ENCODE results near the gene VAX1. TPM values are rescaled to one million over a fixed set of nuclear protein-coding genes. Genes with fewer than 3 reads are reported as not detected.

Gene VAX1
- total RNA-seq, 1 experiment from 2014 or later, result not detected

DNA sequence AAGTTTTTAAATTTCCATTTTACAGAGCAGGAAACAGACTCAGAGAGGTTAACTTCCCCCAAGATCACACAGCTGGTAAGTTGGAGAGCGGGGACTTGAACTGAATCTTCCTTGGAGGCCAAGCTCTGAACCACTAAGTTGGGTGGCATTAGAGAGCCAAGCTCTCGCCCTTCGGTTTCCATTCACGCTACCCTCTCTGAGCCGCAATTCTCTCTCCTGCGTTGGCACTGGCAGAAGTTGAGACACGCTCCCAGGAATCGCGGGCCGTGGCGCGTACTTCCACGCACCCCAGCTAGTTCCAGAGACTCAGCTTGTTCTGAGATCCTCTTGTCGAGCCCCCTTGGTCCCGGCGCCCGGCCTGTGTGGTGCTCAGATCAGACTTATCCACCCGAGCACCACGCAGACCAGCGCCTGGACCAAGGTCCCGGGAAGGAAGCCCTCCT lies 29.3 kb upstream of the VAX1 start:
- Histone ChIP-seq H3K27ac (no peak overlapping the region), H3K27me3 (peaks cover 8% of the 10 kb centered on the region), H3K36me3 (no peaks in the 10 kb centered on the region), H3K4me1 (no peaks in the 10 kb centered on the region), H3K9me3 (replicated peaks) (no peaks in the 10 kb centered on the region), H3K4me3 (no peak overlapping the region)
- DNase-seq, result no peak

DNA sequence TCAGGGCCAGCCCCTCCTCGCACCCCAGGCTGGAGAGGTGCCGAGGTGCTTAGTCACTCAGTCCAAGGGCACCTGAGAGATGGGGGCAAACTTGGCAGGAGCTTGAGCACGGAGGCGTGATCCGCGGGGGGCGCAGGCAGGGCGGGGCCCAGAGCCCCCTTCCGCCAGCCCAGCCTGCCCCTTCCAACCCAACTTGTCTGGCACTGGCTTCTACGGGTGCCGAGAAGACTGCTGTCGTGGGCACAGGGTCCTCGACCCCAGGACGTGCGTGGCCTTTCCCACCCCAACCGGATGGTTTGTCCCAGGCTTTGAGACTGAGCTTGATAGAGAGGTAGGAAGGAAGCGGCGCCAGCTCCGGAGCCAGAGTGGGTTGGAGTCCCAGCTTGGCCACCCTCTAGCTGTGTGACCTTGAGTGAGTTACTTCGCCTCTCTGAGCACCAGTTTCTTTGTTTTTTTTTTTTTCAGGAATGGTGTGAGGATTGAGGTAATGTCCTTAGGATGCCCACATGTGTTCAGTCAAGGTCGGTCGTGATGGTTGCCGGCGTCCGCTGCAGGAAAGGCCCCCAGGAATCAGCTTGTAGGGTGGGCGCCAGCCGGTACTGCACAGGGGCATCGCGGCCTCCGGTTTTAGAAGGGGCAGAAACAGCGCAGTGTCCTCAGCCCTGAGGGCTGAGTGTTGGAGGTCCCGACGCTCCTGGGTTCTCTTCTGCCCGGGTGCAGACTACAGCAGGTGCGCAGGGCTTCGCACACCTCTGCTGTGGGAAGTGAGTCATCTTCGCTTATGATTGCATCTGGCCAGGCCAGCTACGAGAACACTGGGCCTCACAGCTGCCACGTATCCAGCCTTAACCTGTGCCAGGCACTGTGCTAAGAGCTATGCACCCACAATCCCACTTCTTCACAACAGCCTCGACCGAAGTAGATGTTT lies 28.6 kb upstream of the VAX1 start:
- Histone ChIP-seq H3K4me3 (no peak overlapping the region), H3K27me3 (peaks cover 8% of the 10 kb centered on the region; the same call in 1 of the 2 replicates), H3K27ac (no peak overlapping the region), H3K36me3 (no peaks in the 10 kb centered on the region), H3K4me1 (no peaks in the 10 kb centered on the region), H3K9me3 (replicated peaks) (no peaks in the 10 kb centered on the region)
- DNase-seq, result no peak

DNA sequence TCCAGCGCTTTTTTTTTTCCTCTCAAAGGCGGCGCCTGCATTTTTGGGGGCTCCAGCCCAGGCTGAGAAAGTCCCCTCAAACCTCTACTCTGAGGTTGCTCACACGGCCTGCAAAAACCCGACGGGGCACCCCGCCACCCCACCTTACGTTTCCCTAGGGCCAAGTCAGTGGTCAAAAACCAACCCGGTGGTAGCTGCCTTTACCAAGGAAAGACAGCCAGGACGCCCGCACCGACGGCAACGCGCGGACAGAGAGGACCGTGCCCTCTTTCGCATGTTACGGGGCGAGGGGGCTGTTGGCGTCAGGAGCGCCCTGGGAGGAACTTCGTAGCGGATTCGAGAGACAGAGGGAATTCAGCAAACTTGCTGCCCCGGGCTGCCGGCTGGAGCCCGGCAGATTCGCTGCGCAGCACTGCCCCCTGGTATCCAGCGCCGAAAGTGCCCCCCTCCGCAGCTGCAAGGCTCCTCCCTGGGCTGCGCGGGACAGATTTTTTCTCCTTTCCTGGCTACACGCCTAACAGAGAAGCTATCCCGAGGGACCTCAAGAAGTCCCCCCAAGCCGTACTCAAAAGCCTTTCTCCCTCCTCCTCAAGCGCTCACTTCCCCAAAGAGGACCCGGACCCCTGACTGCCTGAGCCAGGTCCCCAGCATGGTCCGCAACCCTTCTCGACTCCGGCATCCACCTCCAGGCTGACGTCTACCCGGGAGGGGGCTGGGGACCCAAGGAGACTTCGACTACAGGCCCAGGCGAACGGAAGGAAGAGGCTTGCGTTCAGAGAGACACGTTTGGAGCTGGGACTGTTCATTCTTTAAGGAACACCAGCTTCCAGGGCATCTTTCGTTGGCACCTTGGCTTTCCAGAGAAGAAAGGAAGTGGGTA lies 27.7 kb upstream of the VAX1 start:
- H3K27me3 ChIP-seq, result peaks cover 8% of the 10 kb centered on the region; the same call in 1 of the 2 replicates

DNA sequence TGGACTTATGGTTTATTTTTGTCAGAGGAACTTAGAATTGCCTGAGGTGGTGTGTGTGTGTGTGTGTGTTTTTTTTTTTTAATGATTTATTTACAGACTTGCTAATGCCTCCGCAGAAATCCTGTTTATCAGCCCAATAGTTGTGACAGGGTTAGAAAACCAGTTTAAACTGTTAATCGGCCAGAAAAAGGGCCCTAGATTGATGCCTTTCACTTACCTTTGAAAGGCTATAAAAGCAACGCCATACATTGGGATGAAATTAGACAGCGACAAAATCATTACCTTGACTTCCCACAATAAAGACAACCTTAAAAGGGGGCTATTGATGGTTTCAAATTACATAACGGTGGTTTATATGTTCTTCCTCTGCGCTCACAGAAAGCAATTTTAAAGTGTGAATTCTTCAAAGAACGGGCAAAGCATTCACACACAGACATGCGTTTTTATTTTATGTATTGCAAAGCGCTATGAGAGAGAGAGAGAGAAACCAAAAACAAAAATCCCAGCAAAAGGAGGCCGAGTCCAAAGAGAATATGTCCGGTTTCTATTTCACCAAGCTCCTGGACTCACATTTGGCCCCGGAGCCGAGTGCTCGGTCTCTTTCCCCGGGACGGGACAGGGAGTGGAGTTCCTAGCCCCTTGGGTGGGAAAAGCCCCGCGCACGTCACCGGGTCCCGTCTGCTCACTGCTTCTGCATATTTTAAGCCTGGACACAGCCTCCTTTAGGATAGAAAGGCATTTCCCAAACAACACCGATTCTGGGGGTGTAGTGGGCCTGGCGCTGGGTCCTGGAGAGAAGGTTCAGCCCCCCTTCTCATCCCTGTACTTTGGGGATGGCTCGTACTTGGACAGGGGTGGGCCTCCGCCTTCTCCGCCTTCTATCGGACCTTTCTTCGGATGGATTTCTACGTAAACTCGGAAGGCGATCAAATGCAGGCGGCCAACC lies 26.8 kb upstream of the VAX1 start:
- Histone ChIP-seq H3K4me3 (no peak overlapping the region), H3K27me3 (peaks cover 12% of the 10 kb centered on the region; the same call in 1 of the 2 replicates), H3K9me3 (replicated peaks) (no peaks in the 10 kb centered on the region), H3K27ac (no peak overlapping the region), H3K4me1 (no peaks in the 10 kb centered on the region), H3K36me3 (no peaks in the 10 kb centered on the region)
- DNase-seq, result no peak

More for the DNA sequence above, 27.7 kb upstream of the VAX1 start:
- Histone ChIP-seq H3K4me3 (no peak overlapping the region), H3K9me3 (replicated peaks) (no peaks in the 10 kb centered on the region), H3K36me3 (no peaks in the 10 kb centered on the region), H3K4me1 (no peaks in the 10 kb centered on the region), H3K27ac (no peak overlapping the region)
- DNase-seq, result peak; percentile 30 to 56

DNA sequence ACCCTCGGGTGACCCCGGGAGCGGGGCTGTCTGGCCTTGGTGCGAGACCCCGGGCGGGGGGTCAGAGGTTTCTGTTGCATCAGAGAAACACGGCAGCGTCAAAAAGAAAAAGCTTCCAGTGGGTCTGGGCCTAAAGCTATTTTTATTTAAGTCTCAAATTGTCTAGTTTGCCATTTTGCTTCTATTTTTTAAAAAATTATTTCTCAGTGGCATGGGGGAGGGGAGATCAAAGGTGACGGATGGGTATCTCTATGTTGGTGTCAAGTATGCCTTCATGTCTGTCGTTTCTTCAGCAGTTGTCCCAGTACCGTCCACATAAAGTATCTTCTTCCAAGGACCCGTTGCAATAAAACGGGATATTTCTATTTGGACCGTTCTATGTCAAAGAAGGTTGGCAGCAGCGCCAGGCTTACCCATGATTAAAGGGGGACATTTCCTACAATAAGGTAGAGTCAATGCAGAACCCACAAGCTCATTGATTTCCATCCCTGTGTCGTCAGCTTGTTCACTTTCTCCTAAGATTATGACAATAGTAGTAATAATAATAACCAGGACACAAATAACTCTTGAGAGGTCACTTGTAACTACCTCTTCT lies 26.0 kb upstream of the VAX1 start:
- no peak overlapping the region for H3K4me3 ChIP-seq
- peaks cover 12% of the 10 kb centered on the region; the same call in 1 of the 2 replicates for H3K27me3 ChIP-seq
- H3K9me3 ChIP-seq (replicated peaks), result no peaks in the 10 kb centered on the region
- no peak for DNase-seq
- no peak overlapping the region for H3K27ac ChIP-seq
- H3K4me1 ChIP-seq, result no peaks in the 10 kb centered on the region
- no peaks in the 10 kb centered on the region for H3K36me3 ChIP-seq

DNA sequence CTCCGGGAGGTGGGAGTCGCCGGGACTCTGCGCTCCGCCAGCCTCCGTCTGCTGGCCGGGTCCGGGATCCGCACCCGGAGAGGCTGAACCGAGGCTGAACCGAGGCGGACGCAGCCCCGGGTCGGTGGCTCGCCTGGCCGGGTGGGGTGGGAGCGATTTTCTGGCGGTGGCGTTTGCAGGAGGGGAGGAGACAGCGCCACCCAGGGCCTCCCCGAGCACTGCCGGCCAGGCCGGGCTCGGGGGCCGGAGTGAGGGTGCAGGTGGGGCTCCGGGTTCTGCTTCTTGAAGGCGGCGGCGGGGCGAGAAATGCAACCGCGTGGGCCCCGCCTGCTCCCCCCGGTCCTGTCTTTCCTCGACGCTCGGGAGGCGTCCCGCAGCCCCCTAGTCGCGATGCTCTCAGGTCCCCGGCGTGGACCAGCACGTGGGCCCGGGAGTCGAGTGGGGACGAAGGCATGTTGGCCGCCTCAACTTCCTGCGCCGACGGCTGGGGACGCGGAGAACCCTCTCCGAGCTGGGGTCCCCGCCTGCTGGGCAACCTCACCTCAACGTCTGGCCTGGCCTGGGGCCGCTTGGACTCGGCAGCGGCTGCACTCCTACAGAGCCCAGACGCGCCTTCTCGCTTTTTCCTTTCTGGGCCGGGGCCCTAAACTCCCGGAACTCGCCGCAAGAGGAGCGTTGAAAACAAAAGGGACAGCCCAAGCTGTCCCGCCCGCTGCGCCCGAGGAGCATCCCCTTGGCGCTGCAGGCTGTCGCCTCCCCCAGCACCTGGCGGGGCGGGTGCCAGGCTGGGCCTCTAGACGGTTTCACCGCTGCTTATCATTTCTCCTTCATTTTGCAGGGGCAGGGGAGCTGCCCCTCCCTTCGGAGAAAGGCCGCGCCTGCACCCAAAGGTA lies 25.2 kb upstream of the VAX1 start:
- peak overlapping the region; percentile 26 for H3K4me3 ChIP-seq
- peak in 1 of 2 experiments; percentile 21 for DNase-seq
- H3K4me1 ChIP-seq, result no peaks in the 10 kb centered on the region
- H3K9me3 ChIP-seq (replicated peaks), result no peaks in the 10 kb centered on the region
- no peak overlapping the region for H3K27ac ChIP-seq
- peaks cover 12% of the 10 kb centered on the region; the same call in 1 of the 2 replicates for H3K27me3 ChIP-seq
- no peaks in the 10 kb centered on the region for H3K36me3 ChIP-seq

DNA sequence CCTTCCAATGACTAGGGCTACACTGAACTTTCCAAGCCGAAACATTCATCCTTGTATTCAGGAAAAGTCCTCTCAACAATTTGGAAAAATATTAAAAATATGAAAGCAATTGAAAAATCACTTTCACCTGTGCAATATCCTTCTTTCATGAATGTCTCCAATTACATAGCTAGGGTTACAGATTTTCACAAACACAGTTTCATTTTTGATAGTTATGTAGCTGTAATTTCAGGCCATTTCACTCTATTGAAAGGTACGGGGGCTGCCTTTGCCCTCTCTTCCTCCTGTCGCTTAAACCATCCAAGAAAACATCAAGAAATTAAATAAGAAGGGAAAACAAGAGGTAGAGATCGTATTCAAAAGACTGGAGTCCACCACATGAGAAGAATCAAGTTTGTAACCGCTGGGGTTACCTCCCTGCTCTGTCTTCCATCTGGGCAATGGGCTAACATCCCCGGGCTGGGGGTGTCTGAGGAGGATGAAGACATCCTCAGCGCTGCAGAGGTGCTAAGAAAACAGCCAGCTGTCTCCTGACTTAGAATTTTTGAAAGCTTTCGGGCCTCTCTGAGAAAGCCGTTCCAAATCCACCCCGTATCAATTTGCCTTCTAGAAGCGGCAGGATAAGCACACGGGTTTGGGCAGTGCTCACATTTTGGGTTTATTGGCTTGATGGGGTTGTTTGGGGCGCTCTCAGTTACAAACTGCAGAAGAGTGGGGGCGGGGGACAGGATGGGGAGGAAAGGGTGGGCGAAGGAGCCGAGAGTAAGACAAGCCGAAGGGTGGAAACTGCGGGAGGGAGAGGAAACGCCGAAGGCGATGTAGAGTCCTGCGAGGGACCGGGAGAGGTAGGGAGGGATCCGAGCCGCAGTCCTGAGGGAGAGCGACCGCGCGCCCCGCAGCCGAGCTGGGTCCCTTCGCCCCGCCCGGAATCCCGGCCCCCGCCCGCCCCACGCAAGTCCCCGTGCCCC lies 24.3 kb upstream of the VAX1 start:
- DNase-seq, result no peak
- H3K27ac ChIP-seq, result no peak overlapping the region
- peak overlapping the region; percentile 26 for H3K4me3 ChIP-seq
- H3K9me3 ChIP-seq (replicated peaks), result no peaks in the 10 kb centered on the region
- H3K4me1 ChIP-seq, result no peaks in the 10 kb centered on the region
- H3K27me3 ChIP-seq, result peaks cover 12% of the 10 kb centered on the region; the same call in 1 of the 2 replicates
- no peaks in the 10 kb centered on the region for H3K36me3 ChIP-seq

DNA sequence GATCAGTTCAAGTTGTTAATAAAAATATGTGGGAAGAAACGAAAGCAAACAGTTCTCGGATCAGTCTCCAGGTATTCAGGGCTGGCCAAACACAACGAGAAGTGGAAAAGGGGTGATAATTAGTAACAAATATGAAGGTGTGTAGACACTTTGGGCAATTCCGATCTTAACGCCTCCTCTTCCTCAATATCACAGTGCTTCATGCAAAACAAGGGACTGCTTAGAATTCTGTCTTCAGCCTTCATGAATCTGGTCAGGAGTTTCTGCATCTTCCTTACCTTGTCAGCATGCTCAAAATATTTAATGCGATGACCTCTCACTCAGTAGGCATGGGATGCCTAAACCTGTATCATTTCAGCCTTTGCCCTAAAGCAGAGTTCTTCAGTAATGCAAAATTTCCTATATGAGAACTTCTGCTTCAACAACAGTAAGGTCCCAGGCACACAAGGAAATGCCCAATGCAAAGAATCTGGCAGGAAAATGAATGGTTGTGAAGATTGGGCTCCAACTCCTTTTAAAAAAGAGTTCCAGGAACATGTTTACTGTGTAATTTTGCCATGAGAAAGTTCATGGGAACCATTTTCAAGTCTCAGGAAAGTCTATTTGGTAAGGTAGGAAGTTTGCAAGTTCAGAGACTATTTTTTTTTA lies 23.4 kb upstream of the VAX1 start:
- H3K36me3 ChIP-seq, result no peaks in the 10 kb centered on the region
- no peak for DNase-seq
- no peak overlapping the region for H3K27ac ChIP-seq
- peaks cover 12% of the 10 kb centered on the region; the same call in 1 of the 2 replicates for H3K27me3 ChIP-seq
- H3K9me3 ChIP-seq (replicated peaks), result no peaks in the 10 kb centered on the region
- no peaks in the 10 kb centered on the region for H3K4me1 ChIP-seq
- no peak overlapping the region for H3K4me3 ChIP-seq

DNA sequence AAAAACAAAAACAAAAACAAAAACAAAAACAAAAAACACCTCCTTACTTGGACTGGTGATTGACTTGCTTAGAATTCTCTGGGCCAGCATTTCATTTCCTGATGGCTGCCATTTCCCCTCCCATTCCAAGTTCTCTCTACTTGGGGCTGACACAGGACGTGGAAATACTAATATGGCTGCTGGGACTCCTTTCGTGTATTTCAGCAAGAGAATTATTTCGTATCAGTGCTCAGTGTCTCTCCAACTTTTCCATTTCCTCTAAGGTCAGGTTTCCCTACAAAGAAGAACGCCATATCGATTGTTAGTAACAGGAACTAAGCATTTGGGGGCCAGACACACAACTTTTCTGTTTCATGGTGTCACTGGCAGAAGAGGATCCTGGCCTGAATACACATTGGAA lies 22.5 kb upstream of the VAX1 start:
- no peak for DNase-seq
- Histone ChIP-seq H3K27me3 (peaks cover 12% of the 10 kb centered on the region; the same call in 1 of the 2 replicates), H3K4me1 (no peaks in the 10 kb centered on the region), H3K36me3 (no peaks in the 10 kb centered on the region), H3K27ac (no peak overlapping the region), H3K9me3 (replicated peaks) (no peaks in the 10 kb centered on the region), H3K4me3 (no peak overlapping the region)

DNA sequence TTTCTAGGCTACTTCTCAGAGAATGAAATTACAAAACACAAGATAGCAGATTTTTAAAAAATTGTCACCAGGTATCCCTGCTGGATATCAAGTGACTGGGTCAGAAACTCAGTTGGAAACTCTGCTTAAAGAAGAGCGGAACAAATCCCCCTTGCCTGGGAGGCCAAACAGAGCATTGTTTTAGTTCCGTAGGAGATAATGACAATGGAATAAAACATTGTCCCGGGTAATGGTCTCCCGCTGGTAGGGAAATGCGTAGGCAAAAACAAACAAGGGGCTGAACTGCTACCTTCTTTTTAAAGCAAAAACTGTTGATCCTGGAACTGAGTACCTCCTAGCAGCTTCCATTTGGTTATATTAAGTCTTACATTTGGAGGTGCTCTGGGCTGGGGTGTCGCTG lies 21.3 kb upstream of the VAX1 start:
- peaks cover 12% of the 10 kb centered on the region; the same call in 1 of the 2 replicates for H3K27me3 ChIP-seq
- H3K4me1 ChIP-seq, result no peaks in the 10 kb centered on the region
- H3K9me3 ChIP-seq (replicated peaks), result no peaks in the 10 kb centered on the region
- no peaks in the 10 kb centered on the region for H3K36me3 ChIP-seq
- no peak for DNase-seq
- H3K4me3 ChIP-seq, result no peak overlapping the region
- H3K27ac ChIP-seq, result no peak overlapping the region

DNA sequence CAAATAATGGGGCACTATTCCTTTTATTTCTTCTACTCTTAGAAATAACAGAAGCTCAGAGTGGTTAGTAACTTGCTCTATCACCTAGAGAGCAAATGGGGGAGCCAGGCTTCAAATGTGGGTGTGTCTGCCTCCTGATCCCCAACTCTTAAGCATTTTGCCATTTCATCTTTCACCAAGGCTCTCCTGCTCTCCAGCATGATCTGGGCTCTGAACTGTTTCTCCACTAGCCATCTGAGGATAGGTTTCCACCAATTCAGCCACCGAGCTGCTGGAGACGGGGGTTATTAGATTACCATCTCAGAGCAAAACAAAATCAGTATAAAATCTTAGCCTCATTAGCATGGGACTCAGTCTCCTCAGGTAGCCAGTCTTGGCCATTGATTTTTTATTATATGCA lies 20.2 kb upstream of the VAX1 start:
- Histone ChIP-seq H3K4me1 (no peaks in the 10 kb centered on the region), H3K27ac (no peak overlapping the region), H3K4me3 (no peak overlapping the region), H3K27me3 (peaks cover 12% of the 10 kb centered on the region; the same call in 1 of the 2 replicates), H3K9me3 (replicated peaks) (no peaks in the 10 kb centered on the region), H3K36me3 (no peaks in the 10 kb centered on the region)
- DNase-seq, result no peak

DNA sequence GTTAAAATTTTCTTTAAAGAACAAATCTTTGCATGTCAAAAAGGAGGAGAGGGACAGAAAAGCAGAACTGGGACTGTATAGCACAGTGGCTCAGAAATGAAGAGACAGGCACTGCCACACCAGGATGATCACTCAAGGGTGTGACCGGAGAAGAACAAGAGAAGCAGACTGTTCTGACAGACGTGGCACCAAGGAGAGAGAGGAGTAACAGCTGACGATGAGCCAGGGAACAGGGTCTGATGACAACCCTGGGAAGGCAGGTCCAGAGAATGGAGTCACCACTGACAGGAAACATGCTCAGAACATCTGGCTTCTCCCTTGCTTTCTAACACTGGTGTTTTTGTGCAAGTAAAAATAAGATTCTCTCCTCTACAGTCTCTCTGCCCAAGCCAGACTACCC lies 14.6 kb upstream of the VAX1 start:
- peak; percentile 22 to 56 for DNase-seq
- Histone ChIP-seq H3K36me3 (no peaks in the 10 kb centered on the region), H3K9me3 (replicated peaks) (no peaks in the 10 kb centered on the region), H3K4me1 (no peaks in the 10 kb centered on the region), H3K27ac (no peak overlapping the region), H3K4me3 (no peak overlapping the region), H3K27me3 (no peaks in the 10 kb centered on the region)

Data from SJCRH30 (cell line).